ENCODE measurements around the gene CHN2.

GRCh38 chr7:29367784-29368183 is 173.2 kb downstream of the CHN2 start:
- TF ChIP-seq CTCF (IDR thresholded peaks at IDR 0.05), result no peak
- no peak for TF ChIP-seq POLR2A (IDR thresholded peaks at IDR 0.05)

Measured in prostate gland (tissue), 2 donors.